Small intestine (tissue), 7 donors: Measurements from ENCODE around the gene POLD4. TPM values are rescaled to one million over a fixed set of nuclear protein-coding genes. Genes with fewer than 3 reads are reported as not detected.
"Not testable (repeated sequence)": the region's sequence is repeated elsewhere in the genome, so short reads cannot be mapped to it uniquely, and the experiment has no call there.

ENCODE experiments used
- DNase-seq, 2 donors: peaks; one replicate each; pipeline versions ENCODE4 v3.0.0 to v3.0.0-alpha.2; 2013
- FAIRE-seq: peaks from 2 replicates; lab custom pipeline; 2012; peaks lifted over from hg19 to GRCh38; lab: Jason Lieb, UNC
- H3K27ac ChIP-seq, 3 donors: one replicate each; pipeline ENCODE4 v1.5.1; 2013; ENCODE audit warnings: low read length in 2 of 3, mild to moderate bottlenecking in 2 of 3, control low read depth in 1 of 3, inconsistent platforms in 1 of 3, low read depth in 1 of 3, moderate library complexity in 1 of 3
- H3K27me3 ChIP-seq, 3 donors: one replicate each; pipeline ENCODE4 v1.6.1; 2013; ENCODE audit warnings: low read length in 3 of 3, inconsistent platforms in 1 of 3; ENCODE audit not compliant: control insufficient read depth in 3 of 3, insufficient read depth in 3 of 3
- H3K36me3 ChIP-seq, 3 donors: one replicate each; pipeline ENCODE4 v1.6.1; 2013; ENCODE audit warnings: low read length in 3 of 3, inconsistent platforms in 1 of 3, low read depth in 1 of 3, mild to moderate bottlenecking in 1 of 3, moderate library complexity in 1 of 3; ENCODE audit not compliant: control insufficient read depth in 3 of 3, insufficient read depth in 2 of 3
- H3K4me1 ChIP-seq, 3 donors: one replicate each; pipeline ENCODE4 v1.6.1; 2013; ENCODE audit warnings: low read length in 2 of 3, inconsistent platforms in 1 of 3, low read depth in 1 of 3, mild to moderate bottlenecking in 1 of 3, moderate library complexity in 1 of 3; ENCODE audit not compliant: control insufficient read depth in 3 of 3, insufficient read depth in 2 of 3
- H3K4me3 ChIP-seq, 3 donors: one replicate each; pipeline ENCODE4 v1.5.1; 2013; ENCODE audit warnings: low read length in 3 of 3, control low read depth in 1 of 3, inconsistent platforms in 1 of 3, low read depth in 1 of 3, mild to moderate bottlenecking in 1 of 3, moderate library complexity in 1 of 3
- H3K9me3 ChIP-seq, 2 donors: one replicate each; pipeline ENCODE4 v1.6.1; 2013; ENCODE audit warnings: low read depth in 1 of 2, low read length in 1 of 2; ENCODE audit not compliant: control insufficient read depth in 2 of 2, insufficient read depth in 1 of 2
- WGBS, 3 donors: extraction: QIAGEN DNeasy Blood & Tissue Kit; methylation state at CpG; one replicate each; pipeline ENCODE4 v1.1.7; 2013; 5-methylcytosine and 5-hydroxymethylcytosine counted together
- polyA plus RNA-seq, 4 donors: library from polyadenylated mRNA; stranded (reverse) in 3 of 4; unstranded in 1 of 4; fragments of 200-250 nt in 3 of 4; fragments of 120-200 nt in 1 of 4; gene quantifications; one replicate each; pipeline versions ENCODE4 v1.2.1 to v1.2.3, GENCODE V29; 2013
- donor health status: healthy with polysubstance abuse.
- donor health status: control.
- donor health status: control.
- donor health status: Bipolar disorder and iron deficiency.
- donor health status: healthy.

POLD4 gene
- polyA plus RNA-seq, 4 donors: 137 to 492 (median 310) TPM

DNA sequence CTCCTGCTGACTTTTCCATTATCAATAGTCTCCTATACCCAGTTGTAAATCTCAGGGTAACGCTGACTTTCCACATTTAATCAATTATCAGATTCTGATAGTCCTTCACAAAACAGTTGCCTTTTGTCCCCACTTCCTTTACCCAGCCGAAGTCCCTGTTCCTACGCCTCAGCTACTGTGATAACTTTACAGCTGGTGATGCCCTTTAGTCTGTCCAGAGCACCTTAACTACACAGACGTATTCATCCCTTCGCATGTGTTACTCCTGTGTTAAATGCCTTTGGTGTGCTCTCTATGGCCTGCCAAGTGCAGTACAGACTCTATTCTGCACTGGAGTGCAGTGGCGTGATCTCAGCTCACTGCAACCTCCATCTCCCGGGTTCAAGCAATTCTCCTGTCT lies 29.8 kb downstream of the POLD4 start:
- no peaks in the 10 kb centered on the region for H3K9me3 ChIP-seq
- no peaks in the 10 kb centered on the region for H3K27me3 ChIP-seq
- H3K36me3 ChIP-seq: peaks cover 0 to 20% (median 0%) of the 10 kb centered on the region in 3 donors
- H3K4me1 ChIP-seq: peaks cover 0 to 22% (median 2%) of the 10 kb centered on the region in 3 donors
- WGBS, 3 donors: 16 to 63% (median 40%) methylated on average over 7 of the region's 7 CpGs
- DNase-seq (peak; percentile 33 to 56), FAIRE-seq (no peak)
- H3K4me3 ChIP-seq: no peak overlapping the region
- H3K27ac ChIP-seq: no peak overlapping the region

DNA sequence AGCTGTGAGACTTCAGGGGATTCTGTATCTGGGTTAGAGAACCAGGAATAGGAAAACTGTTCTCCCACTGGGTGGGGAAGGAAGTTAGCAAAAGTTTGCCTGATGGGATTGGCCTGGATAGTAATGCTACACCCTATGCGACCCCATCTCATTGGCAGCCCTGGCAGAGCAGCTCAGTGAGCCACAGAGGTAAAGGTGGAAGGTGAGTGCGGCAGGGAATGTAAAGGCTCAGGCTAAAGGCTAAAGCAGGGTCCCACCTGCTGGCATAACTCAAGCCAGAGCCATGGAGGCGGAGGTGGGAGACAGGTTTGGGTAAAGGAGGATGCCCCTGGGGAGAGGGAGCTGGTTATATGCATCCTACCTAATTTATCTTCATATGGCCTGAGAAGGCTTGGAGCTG lies 31.3 kb downstream of the POLD4 start:
- 87 to 91% (median 90%) methylated on average over 3 of the region's 3 CpGs for WGBS, 3 donors

DNA sequence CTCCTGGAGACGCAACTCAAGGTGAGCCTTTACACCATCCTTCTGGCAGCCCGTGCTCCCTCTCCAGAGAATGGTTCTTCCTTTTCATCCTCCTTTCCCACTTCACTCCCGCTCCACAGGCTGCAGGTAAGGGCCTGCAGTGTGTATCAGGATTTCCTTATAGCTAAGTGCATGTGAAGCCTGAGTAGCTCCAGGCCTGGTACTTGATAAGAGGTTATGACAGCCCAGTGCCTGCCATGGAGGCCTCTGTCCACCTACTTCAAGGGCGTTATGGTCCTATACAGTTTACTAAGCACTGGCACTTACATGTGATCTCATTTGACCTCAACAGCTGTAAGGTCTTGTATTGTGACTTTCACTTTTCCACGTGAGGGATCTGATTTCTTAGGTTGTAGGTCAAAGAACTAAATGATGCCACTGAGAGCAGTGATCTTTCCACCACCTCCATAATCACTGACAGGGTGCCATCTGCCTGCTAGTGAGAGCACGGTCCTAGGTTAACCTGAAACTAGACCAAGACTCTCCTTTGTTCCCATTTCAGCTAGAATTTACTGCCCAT lies 32.0 kb downstream of the POLD4 start:
- DNase-seq: peak in 1 of 2 donors; percentile 27
- Histone ChIP-seq H3K9me3 (no peaks in the 10 kb centered on the region), H3K36me3 (peaks cover 0 to 18% (median 0%) of the 10 kb centered on the region in 3 donors), H3K4me1 (peaks cover 0 to 22% (median 2%) of the 10 kb centered on the region in 3 donors), H3K4me3 (no peak overlapping the region), H3K27ac (peak overlapping the region in 1 of 3 donors; percentile 17), H3K27me3 (no peaks in the 10 kb centered on the region)
- FAIRE-seq: no peak
- 62 to 75% (median 68%) methylated on average over 6 of the region's 6 CpGs for WGBS, 3 donors

More for the DNA sequence above, 31.3 kb downstream of the POLD4 start:
- no peaks in the 10 kb centered on the region for H3K9me3 ChIP-seq
- H3K36me3 ChIP-seq: peaks cover 0 to 18% (median 0%) of the 10 kb centered on the region in 3 donors
- no peak overlapping the region for H3K27ac ChIP-seq
- peaks cover 0 to 22% (median 2%) of the 10 kb centered on the region in 3 donors for H3K4me1 ChIP-seq
- FAIRE-seq: no peak
- H3K4me3 ChIP-seq: no peak overlapping the region
- no peaks in the 10 kb centered on the region for H3K27me3 ChIP-seq
- no peak for DNase-seq

DNA sequence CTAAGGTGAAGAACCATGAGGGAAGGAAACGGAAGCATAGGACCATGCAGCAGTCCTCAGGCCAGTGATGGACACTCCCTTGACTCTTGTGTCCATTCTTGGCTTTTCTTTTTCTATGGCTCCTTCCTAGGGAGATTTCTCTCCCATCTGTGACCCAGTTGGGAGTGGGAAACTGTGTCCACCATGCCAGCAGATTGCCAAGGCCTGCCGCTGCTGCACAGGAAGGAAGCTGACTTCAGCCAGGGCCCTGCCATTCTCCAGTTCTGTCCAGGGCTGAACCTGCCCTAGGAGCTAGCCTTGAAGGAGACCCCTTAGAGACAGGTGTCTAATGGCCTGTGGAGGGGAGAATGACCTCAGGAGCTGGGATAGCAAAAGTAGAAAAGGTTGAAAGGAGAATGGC lies 32.7 kb downstream of the POLD4 start:
- no peak for FAIRE-seq

DNA sequence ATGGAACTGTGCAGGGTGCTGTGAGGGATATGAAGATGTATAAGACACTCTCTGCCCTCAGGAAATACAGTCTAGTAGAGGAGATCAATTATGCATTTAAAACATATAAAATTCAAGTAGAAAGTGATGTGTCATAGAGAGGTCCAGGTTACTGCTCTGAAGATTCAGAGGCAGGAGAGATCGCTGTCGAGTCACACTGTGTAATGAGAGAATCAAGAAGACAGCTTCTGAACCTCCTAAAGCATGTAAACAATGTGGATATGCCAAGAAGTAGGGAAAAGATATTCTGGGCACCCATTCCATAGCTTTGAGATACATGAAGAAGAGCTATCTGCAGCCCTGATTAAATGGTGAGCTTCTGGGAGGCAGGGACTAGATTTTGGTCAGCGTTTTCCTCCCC lies 33.3 kb downstream of the POLD4 start:
- FAIRE-seq (no peak), DNase-seq (no peak)
- Histone ChIP-seq H3K4me3 (no peak overlapping the region), H3K27ac (no peak overlapping the region), H3K4me1 (peaks cover 0 to 22% (median 2%) of the 10 kb centered on the region in 3 donors), H3K36me3 (peaks cover 0 to 18% (median 0%) of the 10 kb centered on the region in 3 donors), H3K27me3 (no peaks in the 10 kb centered on the region), H3K9me3 (no peaks in the 10 kb centered on the region)
- WGBS, 3 donors: 84 to 91% (median 88%) methylated on average over 3 of the region's 3 CpGs

More for the DNA sequence above, 32.7 kb downstream of the POLD4 start:
- Histone ChIP-seq H3K36me3 (peaks cover 0 to 18% (median 0%) of the 10 kb centered on the region in 3 donors), H3K27me3 (no peaks in the 10 kb centered on the region), H3K4me1 (peaks cover 0 to 22% (median 2%) of the 10 kb centered on the region in 3 donors), H3K27ac (no peak overlapping the region), H3K4me3 (no peak overlapping the region), H3K9me3 (no peaks in the 10 kb centered on the region)
- 90 to 96% (median 90%) methylated on average over 2 of the region's 2 CpGs for WGBS, 3 donors
- no peak for DNase-seq

DNA sequence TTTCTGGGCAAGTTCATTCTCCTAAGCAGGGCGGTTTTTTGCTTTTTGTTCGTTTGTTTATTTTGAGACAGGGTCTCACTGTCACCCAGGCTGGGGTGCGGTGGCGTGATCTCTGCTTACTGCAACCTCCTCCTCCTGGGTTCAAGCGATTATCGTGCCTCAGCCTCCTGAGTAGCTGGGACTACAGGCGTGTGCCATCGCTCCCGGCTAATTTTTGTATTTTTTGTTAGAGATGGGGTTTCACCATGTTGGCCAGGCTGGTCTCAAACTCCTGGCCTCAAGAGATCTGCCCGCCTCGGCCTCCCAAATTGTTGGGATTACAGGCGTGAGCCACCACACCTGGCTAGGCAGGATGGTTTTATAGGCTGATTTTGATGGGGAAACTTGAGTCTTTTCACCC lies 34.5 kb downstream of the POLD4 start:
- not testable (repeated sequence) for H3K27me3 ChIP-seq, H3K9me3 ChIP-seq, H3K4me3 ChIP-seq, FAIRE-seq, H3K27ac ChIP-seq, DNase-seq
- 90 to 93% (median 92%) methylated on average over 12 of the region's 12 CpGs for WGBS, 3 donors
- peaks cover 0 to 18% (median 0%) of the 10 kb centered on the region in 3 donors for H3K36me3 ChIP-seq
- H3K4me1 ChIP-seq: peaks cover 0 to 22% (median 2%) of the 10 kb centered on the region in 3 donors

DNA sequence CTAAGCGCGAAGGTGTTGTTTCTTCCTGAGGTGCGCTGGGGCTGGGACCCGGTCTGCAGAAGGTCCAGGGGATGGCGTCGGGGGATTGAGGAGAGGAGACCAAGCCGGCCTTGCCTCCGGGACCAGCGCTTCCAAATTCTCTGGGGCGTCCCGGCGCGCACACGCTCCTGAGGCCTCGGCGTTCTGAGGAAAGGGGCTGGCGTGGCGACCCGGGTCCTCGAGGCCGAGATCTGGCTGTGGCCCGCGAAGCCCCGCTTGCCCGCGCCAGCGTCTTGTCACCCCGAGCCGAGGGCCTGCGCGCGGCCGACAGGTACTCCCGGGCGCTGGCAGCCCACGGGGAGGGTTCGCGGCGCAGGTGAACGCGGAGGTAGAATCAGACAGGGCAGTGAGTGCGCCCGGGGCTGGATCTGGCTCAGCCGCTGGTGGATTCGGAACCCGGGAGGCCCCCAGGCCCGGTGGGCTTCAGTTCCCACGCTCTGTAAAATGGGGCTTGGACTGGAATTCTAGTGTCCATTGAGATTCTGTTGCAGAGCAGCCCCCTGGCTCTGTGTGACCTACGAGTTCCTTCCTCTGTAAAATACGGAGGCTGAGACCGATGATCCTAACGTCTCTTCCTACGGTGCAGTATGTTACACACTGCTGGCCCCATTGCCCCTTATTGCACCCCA lies 35.3 kb downstream of the POLD4 start:
- peaks cover 0 to 21% (median under 1%) of the 10 kb centered on the region in 3 donors for H3K4me1 ChIP-seq
- peak overlapping the region in 1 of 3 donors; percentile 98 for H3K27ac ChIP-seq
- no peaks in the 10 kb centered on the region for H3K9me3 ChIP-seq
- no peak for FAIRE-seq
- no peaks in the 10 kb centered on the region for H3K27me3 ChIP-seq
- H3K36me3 ChIP-seq: peaks cover 0 to 17% (median 0%) of the 10 kb centered on the region in 3 donors
- WGBS, 3 donors: 0% methylated on average over 37 to 53 of the region's 53 CpGs
- peak overlapping the region; percentile 63 to 85 (median 78) for H3K4me3 ChIP-seq
- DNase-seq: peak in 1 of 2 donors; percentile 54

DNA sequence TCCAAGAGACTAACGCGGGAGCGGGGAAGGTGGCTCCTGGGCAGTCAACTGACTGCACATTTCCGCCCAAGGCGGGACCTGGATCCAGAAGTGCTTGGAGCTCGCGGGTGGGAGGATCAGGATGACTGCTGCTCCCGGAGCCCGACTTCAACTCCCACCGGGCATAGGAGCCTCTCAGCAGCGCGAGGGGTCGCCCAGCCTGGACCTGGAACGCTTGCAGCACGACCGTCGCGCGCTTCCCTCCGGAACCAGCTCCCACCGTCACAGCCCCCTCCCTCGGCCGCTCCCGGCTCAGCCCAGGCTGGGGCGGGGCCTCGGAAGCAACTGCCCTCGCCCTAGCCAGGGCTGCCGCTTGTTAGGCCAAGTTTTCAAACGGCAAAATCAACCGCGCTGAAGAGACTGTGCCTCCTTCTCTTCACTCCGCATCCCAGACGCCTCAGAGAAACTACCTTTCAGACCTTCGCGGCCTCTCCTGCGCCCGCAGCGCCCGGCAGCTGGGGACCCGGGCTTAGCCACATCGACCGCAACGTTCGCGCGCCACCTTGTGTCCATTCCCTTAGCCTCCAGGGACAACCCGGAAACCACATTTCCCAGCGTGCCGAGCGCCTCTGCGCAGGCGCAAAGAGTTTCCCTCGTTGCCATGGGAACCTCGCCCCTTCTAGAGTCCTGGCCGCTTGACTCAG lies 36.0 kb downstream of the POLD4 start:
- WGBS, 3 donors: 0% methylated on average over 44 to 55 of the region's 55 CpGs
- FAIRE-seq (no peak), DNase-seq (peak; percentile 97 to 99)
- peaks cover 0 to 23% (median 2%) of the 10 kb centered on the region in 3 donors for H3K4me1 ChIP-seq
- H3K36me3 ChIP-seq: peaks cover 0 to 11% (median 0%) of the 10 kb centered on the region in 3 donors
- H3K27ac ChIP-seq: peak overlapping the region; percentile 83 to 98 (median 86)
- no peaks in the 10 kb centered on the region for H3K9me3 ChIP-seq
- no peaks in the 10 kb centered on the region for H3K27me3 ChIP-seq
- H3K4me3 ChIP-seq: peak overlapping the region; percentile 63 to 85 (median 78)
